HT1080 (cell line): ENCODE results near the gene LRP3. TPM values are rescaled to one million over a fixed set of nuclear protein-coding genes. Genes with fewer than 3 reads are reported as not detected.

ENCODE experiments used
- DNase-seq: peaks from one replicate; pipeline ENCODE4 v3.0.0-alpha.2; 2015; ENCODE audit warnings: low read depth
- total RNA-seq: library from RNA; depleted of rRNA; stranded (reverse); fragments of >200 nt; shearing (Covaris generic); gene quantifications from 2 replicates; pipeline ENCODE4 v1.2.3, GENCODE V29; 2014; rRNA removed

The LRP3 gene
- total RNA-seq, 1 experiment from 2014 or later: 25.4 TPM

DNA sequence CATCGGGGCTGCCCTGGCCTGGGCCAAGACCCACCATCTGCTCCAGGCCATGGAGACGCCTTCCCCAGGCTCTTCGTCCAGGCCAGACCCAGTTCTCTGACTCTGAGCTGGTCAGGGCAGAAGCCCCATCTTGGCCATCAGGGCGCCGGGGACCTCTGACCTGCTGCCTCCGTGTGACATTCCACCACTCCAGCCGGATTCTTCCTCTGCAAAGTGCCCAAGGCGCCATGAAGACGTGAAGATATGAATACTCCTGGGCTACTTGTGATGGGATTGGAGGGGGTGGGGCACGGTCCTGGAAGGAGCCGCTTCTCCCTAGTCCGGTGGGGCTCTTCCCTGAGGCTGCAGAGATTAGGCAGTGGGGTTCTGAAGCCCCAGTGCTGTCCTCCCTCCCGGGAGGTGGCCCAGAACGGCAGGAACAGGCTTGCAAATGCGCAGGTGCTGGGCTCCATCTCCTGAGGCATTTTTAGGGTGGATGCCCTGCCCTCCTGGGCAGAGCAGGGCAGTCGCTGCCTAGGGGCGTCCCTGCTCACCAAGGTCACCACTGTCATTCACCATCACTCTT is 57.5 kb downstream of the LRP3 start:
- no peak for DNase-seq

DNA sequence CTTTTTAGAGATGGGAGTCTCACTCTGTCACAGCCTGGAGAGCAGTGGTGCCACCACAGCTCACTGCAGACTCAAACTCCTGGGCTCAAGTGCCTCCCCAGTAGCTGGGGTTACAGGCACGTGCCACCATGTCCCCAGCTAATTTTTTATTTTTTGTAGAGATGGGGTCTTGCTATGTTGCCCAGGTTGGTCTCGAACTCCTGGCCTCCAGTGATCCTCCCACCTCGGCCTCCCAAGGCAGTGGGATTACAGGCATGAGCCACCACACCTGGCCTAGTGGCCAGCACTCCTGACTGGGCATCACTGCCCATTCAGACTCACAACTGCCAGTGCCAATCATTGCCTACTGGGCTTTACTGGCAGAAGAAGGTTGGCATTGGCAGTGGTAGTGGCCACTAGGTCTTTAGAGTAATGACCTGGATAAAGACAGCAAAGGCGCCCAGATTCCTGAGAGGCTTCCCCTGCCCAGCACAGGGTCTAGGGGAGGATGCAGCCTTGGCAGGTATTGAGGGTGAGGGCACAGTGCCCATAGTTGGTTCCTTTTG is 58.4 kb downstream of the LRP3 start:
- DNase-seq: no peak

DNA sequence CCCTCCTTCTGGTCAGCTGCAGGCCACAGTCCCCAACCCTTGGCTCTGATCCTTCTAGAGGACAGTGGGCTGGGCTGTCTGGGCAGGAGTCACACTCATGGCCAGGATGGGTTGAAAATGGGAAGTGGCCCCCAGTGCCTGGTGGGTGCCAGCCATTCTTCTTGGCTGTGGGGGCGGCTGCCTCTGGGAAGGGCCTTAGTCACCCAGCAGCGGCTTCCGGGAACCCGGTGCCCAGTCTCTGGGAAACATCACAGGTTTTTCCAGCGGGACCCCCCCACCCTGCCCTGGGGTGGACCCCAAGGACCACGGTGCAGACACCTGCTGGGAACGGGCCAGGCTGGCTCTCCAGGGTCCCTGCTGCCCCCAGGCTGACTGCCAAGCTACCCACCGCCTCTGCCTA is 58.8 kb downstream of the LRP3 start:
- DNase-seq: no peak

DNA sequence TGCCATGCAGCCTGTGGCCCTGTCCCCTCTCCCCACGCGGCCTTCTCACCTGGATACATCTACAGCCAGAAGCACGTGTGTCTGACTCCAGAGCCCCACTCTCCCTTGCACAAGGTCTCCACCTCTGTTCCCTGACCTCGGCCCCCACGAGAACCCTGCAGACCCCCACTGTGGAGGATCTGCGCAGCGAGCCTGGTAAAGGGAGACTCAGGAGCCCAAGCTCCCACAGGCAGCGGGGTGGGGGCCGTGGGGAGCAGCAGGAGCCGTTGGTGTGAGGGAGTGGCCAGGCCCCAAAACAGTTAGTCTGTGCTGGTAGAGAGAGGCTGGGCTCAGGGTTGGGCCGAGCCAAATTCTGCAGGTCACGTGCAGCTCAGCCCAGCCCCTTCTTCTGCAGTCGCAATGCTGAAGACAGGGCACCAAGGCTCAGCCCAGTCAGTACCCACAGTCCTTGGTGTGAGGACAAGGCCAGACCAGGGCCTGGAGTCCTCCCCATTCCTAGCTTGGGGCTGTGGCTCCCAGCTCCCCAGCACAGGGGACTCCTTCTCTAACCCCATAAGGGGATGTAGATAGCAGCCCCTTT is 60.2 kb downstream of the LRP3 start:
- no peak for DNase-seq

DNA sequence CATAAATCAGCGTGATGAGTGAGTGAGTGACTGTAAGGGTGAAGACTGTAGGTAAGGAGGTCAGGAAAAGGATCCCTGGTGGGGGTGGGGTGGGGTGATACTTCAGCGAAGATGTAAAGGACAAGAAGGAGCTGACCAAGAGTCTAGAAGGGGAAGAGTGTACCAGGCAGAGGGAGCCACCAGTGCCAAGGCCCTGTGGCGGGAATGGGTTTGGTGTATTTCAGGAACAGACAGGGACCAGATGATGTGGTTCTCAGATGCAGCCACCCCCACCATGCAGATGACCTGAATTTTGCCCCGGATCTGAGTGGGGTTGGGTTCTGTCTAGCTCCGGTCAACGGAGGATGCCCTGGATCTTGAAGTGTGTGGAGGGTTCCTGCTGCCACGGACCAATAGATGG is 61.7 kb downstream of the LRP3 start:
- no peak for DNase-seq

DNA sequence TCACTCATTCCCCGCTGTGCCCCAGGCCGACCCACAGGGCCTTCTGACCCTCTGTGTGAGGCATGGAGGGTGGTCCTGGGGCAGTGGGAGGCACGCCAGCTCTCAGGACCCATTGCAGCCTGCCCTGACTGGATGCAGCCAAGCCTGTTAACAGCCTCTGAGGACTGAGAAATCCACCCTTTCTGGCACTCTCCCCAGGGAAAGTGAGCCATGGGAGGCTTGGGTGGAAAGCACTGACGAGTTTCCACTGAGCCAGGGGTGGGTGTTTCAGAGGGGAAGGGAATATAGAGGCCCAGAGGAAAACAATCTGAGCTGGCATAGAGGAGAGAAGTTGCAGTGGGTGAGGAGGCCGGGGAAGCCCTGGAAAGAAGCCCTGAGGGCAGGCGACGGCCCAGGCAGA is 62.1 kb downstream of the LRP3 start:
- DNase-seq: no peak

DNA sequence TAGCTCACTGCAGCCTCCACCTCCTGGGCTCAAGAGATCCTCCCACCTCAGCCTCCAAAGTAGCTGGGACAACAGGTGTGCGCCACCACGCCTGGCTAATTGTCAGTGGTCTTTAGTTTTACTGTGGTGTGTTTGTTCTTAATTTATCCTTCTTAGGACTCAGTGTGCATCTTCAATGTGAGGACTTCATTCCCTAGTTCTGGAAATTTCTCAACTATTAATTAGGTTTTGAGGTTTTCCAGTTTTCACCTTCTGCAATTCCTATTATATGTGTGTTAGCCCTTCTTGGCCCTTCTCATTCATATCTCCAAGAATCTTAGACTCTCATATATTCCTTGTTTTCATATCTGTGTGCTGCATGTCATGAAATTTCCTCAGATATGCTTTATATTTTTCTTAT is 63.7 kb downstream of the LRP3 start:
- DNase-seq: no peak

Other genes starting within 250 kb of the LRP3 start
- 10.2 and 11.3 TPM in 2 replicates for gene CEP89, start 222.4 kb upstream of the LRP3 start, total RNA-seq
- 3.2 and 4.1 TPM in 2 replicates for gene FAAP24, start 222.1 kb upstream of the LRP3 start, total RNA-seq
- gene RHPN2, start 129.4 kb upstream of the LRP3 start, total RNA-seq: 13.0 and 17.0 TPM in 2 replicates
- 5.2 and 5.6 TPM in 2 replicates for gene GPATCH1, start 113.1 kb upstream of the LRP3 start, total RNA-seq
- not detected in 2 replicates for gene WDR88, start 62.2 kb upstream of the LRP3 start, total RNA-seq
- gene SLC7A10, start 31.5 kb downstream of the LRP3 start, total RNA-seq: not detected in 2 replicates
- gene CEBPA, start 108.2 kb downstream of the LRP3 start, total RNA-seq: 1.7 and 1.9 TPM in 2 replicates
- 17.6 and 19.3 TPM in 2 replicates for gene CEBPG, start 179.4 kb downstream of the LRP3 start, total RNA-seq